ENCODE data around the gene CSF3R.

Gene CSF3R

GRCh38 chr1:36453600-36454388, 28.9 kb downstream of the CSF3R start:
- DNase-seq: no peak

- DNase-seq: no peak
Observed at GRCh38 chr1:36453051-36453450, 29.7 kb downstream of the CSF3R start.

- DNase-seq: no peak
Observed at GRCh38 chr1:36450919-36451305, 31.8 kb downstream of the CSF3R start.

DNA sequence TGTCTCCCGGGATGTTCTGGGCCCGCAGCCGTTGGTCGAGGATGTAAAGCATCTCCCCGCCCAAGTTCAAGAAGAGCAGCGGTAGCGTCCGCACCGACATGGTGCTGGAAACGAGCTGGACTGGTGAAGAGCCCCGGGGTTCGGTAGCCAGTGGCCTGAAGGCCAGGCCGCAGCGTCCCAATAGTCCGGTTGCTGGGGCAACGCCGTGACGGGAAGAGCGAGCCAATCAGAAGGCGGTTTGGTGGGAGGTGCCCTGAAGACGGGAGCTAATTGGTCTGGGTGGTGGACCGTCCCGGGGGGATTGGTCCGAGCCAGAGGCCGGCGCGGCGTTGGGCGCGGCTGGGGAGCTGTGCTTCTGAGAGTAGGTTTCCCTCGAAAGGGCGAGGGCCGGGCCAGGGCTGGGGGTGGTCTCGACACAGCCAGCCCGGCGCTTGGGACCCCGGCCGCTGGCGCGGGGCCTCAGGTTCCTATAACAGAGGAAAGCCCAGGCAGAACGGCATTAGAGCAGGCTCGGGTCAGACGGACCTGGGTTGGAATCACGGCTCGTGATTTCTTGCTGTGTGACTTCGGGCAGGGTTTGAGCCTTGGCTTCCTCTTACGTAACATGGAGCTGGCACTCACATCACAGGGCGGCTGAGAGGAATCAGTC, 32.3 kb downstream of the CSF3R start, which contains the start of gene OSCP1:
OSCP1 (minus strand) TSS at position 182 of the 649 bp plus-strand sequence; CDS start at position 100, 82 bp downstream.
- DNase-seq: peak; percentile 77

- DNase-seq: no peak
Observed at GRCh38 chr1:36448530-36449056, 34.1 kb downstream of the CSF3R start.

GRCh38 chr1:36447450-36447849, 35.3 kb downstream of the CSF3R start:
- DNase-seq: no peak

DNA sequence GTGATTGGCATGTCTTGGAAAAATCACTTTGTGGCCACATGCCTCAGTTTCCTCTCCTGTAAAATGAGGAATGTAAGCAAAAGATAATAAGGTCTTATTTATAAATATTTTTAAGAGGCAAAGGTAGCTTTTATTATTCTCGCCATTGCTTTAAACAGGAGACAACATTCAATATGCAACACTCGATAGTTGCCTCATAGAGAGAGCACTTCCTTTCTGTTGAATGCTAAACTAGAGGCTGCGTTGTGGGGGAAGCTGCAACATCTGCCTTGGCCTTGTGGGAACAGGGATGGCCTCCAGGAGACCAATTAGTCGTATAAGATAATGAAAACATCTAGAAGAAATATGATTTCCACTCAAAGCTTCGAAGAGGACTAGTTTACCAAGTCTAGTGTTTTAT, 36.0 kb downstream of the CSF3R start:
- no peak for DNase-seq

DNA sequence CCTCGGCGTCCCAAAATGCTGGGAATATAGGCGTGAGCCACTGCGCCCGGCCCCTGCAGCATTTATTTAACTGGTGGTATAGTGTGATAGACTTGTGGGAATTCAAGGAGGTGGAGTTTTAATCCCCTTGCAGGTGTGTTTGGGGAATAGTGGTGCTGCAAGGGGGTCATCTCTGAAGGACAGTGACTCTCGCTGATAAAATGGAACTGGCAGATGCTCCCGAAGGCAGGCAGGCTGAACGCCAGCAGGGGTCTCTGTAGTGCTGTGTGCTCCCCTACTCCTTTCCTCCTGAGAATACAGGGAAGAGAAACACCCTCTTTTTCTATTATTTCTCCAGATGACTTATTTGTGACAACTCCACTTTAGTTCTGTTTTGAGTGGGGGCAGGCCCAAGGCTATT, 36.4 kb downstream of the CSF3R start:
- peak; percentile 0 for DNase-seq

DNA sequence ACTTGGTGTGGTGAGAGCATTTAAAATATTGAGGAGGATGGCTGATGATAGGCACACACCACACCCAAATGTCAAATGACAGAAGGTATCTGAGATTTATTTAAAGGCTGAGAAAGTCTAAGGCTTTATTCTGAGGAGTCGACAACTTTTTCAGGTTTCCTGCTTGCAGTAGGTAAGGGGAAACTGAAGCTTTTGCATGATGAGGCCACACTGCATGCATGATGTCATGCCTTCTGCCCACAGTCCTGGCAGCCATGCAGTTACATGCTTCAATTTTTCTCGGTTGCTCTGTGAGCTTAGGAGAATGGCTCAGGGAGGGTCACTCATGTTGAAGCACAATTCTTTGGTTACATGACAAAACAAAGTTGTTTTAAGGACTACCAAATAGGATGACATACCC, 39.4 kb downstream of the CSF3R start:
- no peak for DNase-seq

GRCh38 chr1:36442337-36442736, 40.4 kb downstream of the CSF3R start:
- no peak for DNase-seq

DNA sequence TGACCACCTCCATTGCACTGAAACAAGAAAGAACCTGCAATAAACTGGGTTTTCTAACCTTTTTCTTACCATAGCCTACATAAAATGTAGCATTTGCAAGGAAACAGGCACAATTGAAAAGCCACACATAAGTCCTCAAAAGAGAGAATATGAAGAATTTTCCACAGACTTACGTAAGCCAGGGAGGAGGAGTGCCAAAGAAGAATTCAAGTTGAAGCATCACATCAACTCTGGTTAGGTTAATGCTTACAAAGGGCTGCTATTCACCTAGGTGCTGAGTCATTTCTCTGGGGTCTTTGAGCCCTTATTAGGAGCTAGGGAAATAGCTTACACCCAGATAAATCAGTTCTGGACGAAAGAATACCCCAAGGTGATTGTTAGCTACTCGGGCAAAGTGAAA, 42.1 kb downstream of the CSF3R start:
- DNase-seq: no peak

GRCh38 chr1:36440044-36440443, 42.7 kb downstream of the CSF3R start:
- no peak for DNase-seq

- no peak for DNase-seq
Observed at GRCh38 chr1:36438715-36439114, 44.0 kb downstream of the CSF3R start.

GRCh38 chr1:36436821-36437220, 45.9 kb downstream of the CSF3R start:
- no peak for DNase-seq

DNA sequence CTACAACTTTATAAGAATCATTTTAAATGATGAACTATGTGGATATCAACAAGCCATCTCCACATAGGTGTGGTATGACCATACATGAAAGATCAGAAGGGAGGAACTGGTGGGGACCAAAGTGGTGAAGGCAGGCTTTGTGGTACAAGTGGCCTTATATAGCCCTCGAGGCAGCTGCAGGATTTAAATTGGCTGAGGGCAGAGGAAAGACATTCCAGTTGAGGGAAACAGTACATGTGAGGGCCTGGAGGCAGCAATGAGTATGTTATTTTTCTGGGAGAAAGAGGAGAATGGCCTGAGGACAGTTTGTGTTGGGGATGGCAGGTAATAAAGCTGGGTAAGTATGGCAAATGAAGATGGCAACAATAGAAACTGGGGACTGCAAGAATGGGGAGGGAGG, 49.6 kb downstream of the CSF3R start:
- no peak for DNase-seq

- no peak for DNase-seq
Observed at GRCh38 chr1:36432616-36433015, 50.1 kb downstream of the CSF3R start.

GRCh38 chr1:36425791-36426190, 56.9 kb downstream of the CSF3R start:
- no peak for DNase-seq

DNA sequence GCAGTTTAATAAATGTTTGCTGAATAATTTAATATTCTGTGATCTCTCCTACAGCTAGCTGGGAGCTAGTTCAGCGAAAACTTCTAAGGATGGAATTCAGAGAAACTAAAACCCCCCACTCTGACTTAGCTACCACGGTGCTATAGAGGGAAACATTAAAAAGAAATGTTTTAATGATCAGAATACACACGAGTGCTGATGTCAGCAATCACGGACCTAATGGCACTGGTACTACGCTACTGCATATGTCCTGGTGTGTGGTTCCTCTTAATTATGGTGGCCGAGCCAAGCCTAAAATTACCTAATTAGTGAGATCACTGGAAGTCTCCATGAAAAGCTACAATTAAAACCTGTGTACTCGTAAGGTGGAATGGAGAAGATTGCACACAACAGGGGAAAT, 61.1 kb downstream of the CSF3R start:
- DNase-seq: no peak

- peak; percentile 29 for DNase-seq
Observed at GRCh38 chr1:36420836-36421317, 61.8 kb downstream of the CSF3R start.

DNA sequence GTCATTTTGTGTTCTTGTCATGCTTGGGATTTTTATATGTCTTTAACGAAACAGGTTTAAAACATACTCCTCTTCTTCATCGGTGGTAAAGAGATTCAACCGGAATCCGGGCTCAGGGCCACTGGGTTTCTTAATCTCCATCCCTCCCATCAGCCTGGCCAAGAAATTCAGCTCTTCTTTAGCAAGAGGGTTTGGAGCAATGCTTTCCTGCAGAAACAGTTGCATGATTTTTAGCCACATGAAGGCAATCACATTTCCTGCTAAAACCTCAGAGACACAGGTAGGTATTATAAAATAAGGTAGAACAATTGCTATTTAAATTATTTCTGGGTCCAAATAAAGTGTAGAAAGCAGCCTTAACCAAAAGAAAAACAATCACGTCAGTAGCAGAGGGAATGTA, 62.3 kb downstream of the CSF3R start:
- no peak for DNase-seq

DNA sequence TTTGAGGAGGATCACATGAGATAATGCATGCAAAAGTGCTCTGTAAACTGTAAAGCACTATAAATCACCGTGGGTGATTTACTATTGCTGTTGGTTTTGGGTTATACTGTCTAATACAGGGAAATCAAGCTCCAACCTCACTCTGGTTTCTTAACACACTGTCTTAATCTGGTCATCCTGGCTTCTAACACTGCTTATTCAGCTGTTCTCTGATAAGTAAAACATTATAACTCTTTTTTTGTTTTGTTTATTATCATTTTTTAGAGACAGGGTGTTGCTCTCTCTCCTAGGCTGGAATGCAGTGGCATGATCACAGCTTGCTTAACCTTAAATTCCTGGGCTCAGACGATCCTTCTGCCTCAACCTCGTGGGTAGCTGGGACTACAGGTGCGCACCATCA, 63.1 kb downstream of the CSF3R start:
- no peak for DNase-seq

DNA sequence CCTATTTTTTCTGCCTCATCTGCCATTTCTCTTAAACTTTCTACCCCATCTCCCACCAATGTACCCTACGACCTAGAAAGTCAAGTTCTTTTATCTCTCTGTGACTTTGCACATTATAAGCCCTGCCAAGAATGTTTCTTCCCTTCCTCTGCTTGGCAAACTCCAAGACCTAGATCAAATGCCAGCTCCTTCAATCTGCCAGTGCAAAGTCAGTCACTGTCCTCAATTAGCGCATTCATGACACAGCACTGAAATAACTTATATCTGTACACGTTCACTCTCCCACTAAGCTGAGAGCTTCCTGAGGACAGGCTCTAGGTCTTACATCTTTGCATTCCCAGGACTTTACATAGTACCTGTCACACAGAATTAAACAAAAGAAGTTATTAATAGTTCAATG, 63.6 kb downstream of the CSF3R start:
- no peak for DNase-seq

- no peak for DNase-seq
Observed at GRCh38 chr1:36417931-36418330, 64.8 kb downstream of the CSF3R start.

Data from NCI-H748 treated with DMSO at 0.1 percent for 48 hours (cell line).